Ovary (tissue), 9 donors: ENCODE results near the gene RNASE11. TPM values are rescaled to one million over a fixed set of nuclear protein-coding genes. Genes with fewer than 3 reads are reported as not detected.
"Not testable (repeated sequence)": the region's sequence is repeated elsewhere in the genome, so short reads cannot be mapped to it uniquely, and the experiment has no call there.

ENCODE experiments used
- DNase-seq, 5 donors: peaks; one replicate each; pipeline ENCODE4 v3.0.0-alpha.2; 2019 to 2020
- H3K27ac ChIP-seq, 2 donors: fragments of 200-600 bp; one replicate each; pipeline versions ENCODE4 v1.5.1 to v1.8.0; 2019 to 2022
- H3K27me3 ChIP-seq: fragments of 200-600 bp; one replicate; pipeline ENCODE4 v1.8.0; 2022
- H3K36me3 ChIP-seq: fragments of 200-600 bp; sonication (generic); one replicate; pipeline ENCODE4 v1.5.1; 2019
- H3K4me1 ChIP-seq: one replicate; pipeline ENCODE4 v1.8.1; 2013; ENCODE audit warnings: mild to moderate bottlenecking, moderate library complexity; ENCODE audit not compliant: insufficient read depth
- H3K4me3 ChIP-seq: fragments of 200-600 bp; sonication (generic); one replicate; pipeline ENCODE4 v1.5.1; 2017
- H3K9me3 ChIP-seq, 2 donors: fragments of 200-600 bp in 1 of 2; sonication (generic) in 1 of 2; one replicate each; pipeline versions ENCODE4 v1.5.1 to v1.8.1; 2013 to 2019; ENCODE audit warnings: mild to moderate bottlenecking in 1 of 2, moderate library complexity in 1 of 2
- CTCF ChIP-seq, 3 donors: fragments of 450-650 bp in 2 of 3; fragments of 200-600 bp in 1 of 3; IDR thresholded peaks; one replicate each; pipeline versions ENCODE4 v1.5.1 to v1.8.0; 2016 to 2022; ENCODE audit warnings: antibody characterized with exemption in 3 of 3, mild to moderate bottlenecking in 1 of 3
- EP300 ChIP-seq: sonication (generic); formaldehyde crosslinking; IDR thresholded peaks from one replicate; pipeline ENCODE4 v1.6.1; 2017; ENCODE audit warnings: antibody characterized with exemption
- POLR2A ChIP-seq: fragments of 450-650 bp; IDR thresholded peaks from one replicate; pipeline ENCODE4 v1.6.1; 2017; ENCODE audit warnings: antibody characterized with exemption, mild to moderate bottlenecking, moderate library complexity
- WGBS, 3 donors: extraction: QIAGEN DNeasy Blood & Tissue Kit in 1 of 3; methylation state at CpG; one replicate each; pipeline versions ENCODE4 v1.1.5 to v1.1.7; 2013 to 2017; 5-methylcytosine and 5-hydroxymethylcytosine counted together
- intact Hi-C, 4 donors: fragments of 100-400 bp; cut with DNase I; formaldehyde crosslinking; loops; one replicate each; pipeline versions ENCODE4 v1.11.0 to v1.15.1; 2022 to 2023
- polyA plus RNA-seq, 2 donors: library from polyadenylated mRNA; stranded (reverse); fragments of 200-250 nt in 1 of 2; fragments of 350-450 nt in 1 of 2; fragmentation: Illumina TruSeq in 1 of 2; extraction: RNeasy Lipid Tissue Mini Kit (QIAGEN cat#74804) in 1 of 2; gene quantifications; one replicate each; pipeline ENCODE4 v1.2.3, GENCODE V29; 2013 to 2014
- total RNA-seq, 7 donors: library from RNA; depleted of rRNA in 2 of 7; stranded (reverse); fragments of >200 nt in 2 of 7; fragmentation: NEBNext Ultra II Directional in 3 of 7; extraction: Animal tissue kit (Norgen Biotek cat#: 25700) in 3 of 7; gene quantifications; one replicate each; pipeline versions ENCODE4 v1.1.0 to v1.2.4, GENCODE V29; 2016 to 2023
- donor health status: DM: no; HTN: no; CAD: no; lungs with moderate emphysema.
- donor health status: DM: no; HTN: no; CAD: no.
- donor health status: Bipolar disorder and iron deficiency.
- donor health status: DM: yes; HTN: yes; CAD: no.
- donor health status: DM: no; HTN: no; CAD: no.
- donor health status: DM: yes; HTN: yes; CAD: no.

Gene RNASE11
- total and polyA plus RNA-seq, 9 donors = 0.28 TPM; not detected in 8

- DNase-seq = no peak
- no peak for TF ChIP-seq POLR2A
- TF ChIP-seq CTCF (IDR thresholded peaks at IDR 0.05) = no peak
- TF ChIP-seq EP300 = no peak
- intact Hi-C loops = no loop called here
Measured at GRCh38 chr14:20569066-20569465, 18.7 kb downstream of the RNASE11 start.

GRCh38 chr14:20568393-20568792 lies 19.4 kb downstream of the RNASE11 start:
- no peaks in the 10 kb centered on the region for H3K27me3 ChIP-seq
- no peak for DNase-seq
- no peaks in the 10 kb centered on the region for H3K4me1 ChIP-seq
- H3K4me3 ChIP-seq = no peak overlapping the region
- no peak for TF ChIP-seq CTCF (IDR thresholded peaks at IDR 0.05)
- no peak for TF ChIP-seq EP300
- no peak for TF ChIP-seq POLR2A
- H3K9me3 ChIP-seq = peaks cover 0 to 3% of the 10 kb centered on the region in 2 donors
- no peaks in the 10 kb centered on the region for H3K36me3 ChIP-seq
- no peak overlapping the region for H3K27ac ChIP-seq
- 72 to 79% (median 77%) methylated on average over 3 of the region's 3 CpGs for WGBS, 3 donors
- intact Hi-C loops = no loop called here

More at GRCh38 chr14:20569066-20569465, 18.7 kb downstream of the RNASE11 start:
- Histone ChIP-seq H3K36me3 (no peaks in the 10 kb centered on the region), H3K27ac (no peak overlapping the region), H3K9me3 (peaks cover 0 to 3% of the 10 kb centered on the region in 2 donors), H3K4me1 (no peaks in the 10 kb centered on the region), H3K4me3 (no peak overlapping the region), H3K27me3 (no peaks in the 10 kb centered on the region)

- 64 to 86% (median 75%) methylated on average over 1 of the region's 1 CpG for WGBS, 3 donors
- H3K27me3 ChIP-seq, H3K4me1 ChIP-seq, H3K4me3 ChIP-seq, H3K27ac ChIP-seq, H3K36me3 ChIP-seq, intact Hi-C loops, DNase-seq, H3K9me3 ChIP-seq: not testable (repeated sequence)
Measured at GRCh38 chr14:20567199-20567598, 20.6 kb downstream of the RNASE11 start.

- TF ChIP-seq CTCF (IDR thresholded peaks at IDR 0.05) = no peak
- no peak for TF ChIP-seq EP300
- no peak for TF ChIP-seq POLR2A
- Histone ChIP-seq H3K36me3 (no peaks in the 10 kb centered on the region), H3K4me1 (no peaks in the 10 kb centered on the region), H3K9me3 (peaks cover 0 to 3% of the 10 kb centered on the region in 2 donors), H3K4me3 (no peak overlapping the region), H3K27me3 (no peaks in the 10 kb centered on the region), H3K27ac (no peak overlapping the region)
- DNase-seq = no peak
- intact Hi-C loops = no loop called here
- 77 to 84% (median 81%) methylated on average over 2 of the region's 2 CpGs for WGBS, 3 donors
Measured at GRCh38 chr14:20564501-20564997, 23.3 kb downstream of the RNASE11 start.

GRCh38 chr14:20563971-20564370 lies 23.8 kb downstream of the RNASE11 start:
- no peak for DNase-seq
- no peaks in the 10 kb centered on the region for H3K4me1 ChIP-seq
- no peak overlapping the region for H3K4me3 ChIP-seq
- TF ChIP-seq POLR2A (no peak), CTCF (IDR thresholded peaks at IDR 0.05) (no peak), EP300 (no peak)
- intact Hi-C loops = no loop called here
- H3K27ac ChIP-seq = no peak overlapping the region
- WGBS, 3 donors = 24 to 51% (median 38%) methylated on average over 1 of the region's 1 CpG
- peaks cover 0 to 3% of the 10 kb centered on the region in 2 donors for H3K9me3 ChIP-seq
- no peaks in the 10 kb centered on the region for H3K36me3 ChIP-seq
- no peaks in the 10 kb centered on the region for H3K27me3 ChIP-seq
